ENCODE results near the gene MBTPS1. TPM values are rescaled to one million over a fixed set of nuclear protein-coding genes. Genes with fewer than 3 reads are reported as not detected.

Gene MBTPS1
- total and polyA plus RNA-seq, 9 of the 15 experiments (the other 6 are each of a cell fraction or from before 2014, with no cell fraction given) = 2.8 to 57.6 (median 43.8) TPM

DNA sequence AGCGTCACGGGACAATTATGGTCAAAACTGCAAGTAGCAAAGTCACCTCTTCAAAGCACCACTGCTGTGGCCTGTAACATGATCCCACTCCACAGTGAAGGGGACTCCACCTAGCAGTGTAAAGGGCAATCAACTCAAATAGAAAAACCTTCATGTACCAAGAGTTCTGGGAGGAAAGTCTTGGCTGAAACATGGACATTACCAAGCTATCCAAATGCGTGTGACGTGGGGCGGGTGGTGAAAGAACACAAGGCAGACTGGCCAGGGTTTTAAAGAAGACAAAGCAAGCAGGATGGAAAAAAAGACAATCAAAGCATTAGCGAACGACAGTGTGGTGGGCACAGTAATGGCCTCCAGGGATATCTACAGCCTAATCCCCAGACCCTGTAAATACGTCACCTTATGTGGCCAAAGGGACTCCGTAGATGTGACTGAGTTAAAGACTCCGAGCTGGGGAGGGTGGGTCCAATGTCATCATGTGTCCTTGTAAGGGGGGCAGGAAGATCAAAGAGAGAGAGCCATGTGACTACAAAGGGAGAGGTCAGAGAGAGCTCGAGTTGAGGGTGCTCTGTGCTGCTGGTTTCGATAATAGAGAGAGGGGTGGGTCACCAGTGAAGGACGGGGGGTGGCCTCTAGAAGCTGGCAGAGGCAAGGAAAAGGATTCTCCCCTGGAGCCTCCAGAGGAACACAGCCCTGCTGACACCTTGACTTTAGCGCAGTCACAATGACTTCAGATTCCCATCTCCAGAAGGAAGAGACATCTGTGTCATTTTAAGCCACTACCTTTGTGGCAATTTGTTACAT, 22.3 kb upstream of the MBTPS1 start (continued):
- TF ChIP-seq, protein P1, sequence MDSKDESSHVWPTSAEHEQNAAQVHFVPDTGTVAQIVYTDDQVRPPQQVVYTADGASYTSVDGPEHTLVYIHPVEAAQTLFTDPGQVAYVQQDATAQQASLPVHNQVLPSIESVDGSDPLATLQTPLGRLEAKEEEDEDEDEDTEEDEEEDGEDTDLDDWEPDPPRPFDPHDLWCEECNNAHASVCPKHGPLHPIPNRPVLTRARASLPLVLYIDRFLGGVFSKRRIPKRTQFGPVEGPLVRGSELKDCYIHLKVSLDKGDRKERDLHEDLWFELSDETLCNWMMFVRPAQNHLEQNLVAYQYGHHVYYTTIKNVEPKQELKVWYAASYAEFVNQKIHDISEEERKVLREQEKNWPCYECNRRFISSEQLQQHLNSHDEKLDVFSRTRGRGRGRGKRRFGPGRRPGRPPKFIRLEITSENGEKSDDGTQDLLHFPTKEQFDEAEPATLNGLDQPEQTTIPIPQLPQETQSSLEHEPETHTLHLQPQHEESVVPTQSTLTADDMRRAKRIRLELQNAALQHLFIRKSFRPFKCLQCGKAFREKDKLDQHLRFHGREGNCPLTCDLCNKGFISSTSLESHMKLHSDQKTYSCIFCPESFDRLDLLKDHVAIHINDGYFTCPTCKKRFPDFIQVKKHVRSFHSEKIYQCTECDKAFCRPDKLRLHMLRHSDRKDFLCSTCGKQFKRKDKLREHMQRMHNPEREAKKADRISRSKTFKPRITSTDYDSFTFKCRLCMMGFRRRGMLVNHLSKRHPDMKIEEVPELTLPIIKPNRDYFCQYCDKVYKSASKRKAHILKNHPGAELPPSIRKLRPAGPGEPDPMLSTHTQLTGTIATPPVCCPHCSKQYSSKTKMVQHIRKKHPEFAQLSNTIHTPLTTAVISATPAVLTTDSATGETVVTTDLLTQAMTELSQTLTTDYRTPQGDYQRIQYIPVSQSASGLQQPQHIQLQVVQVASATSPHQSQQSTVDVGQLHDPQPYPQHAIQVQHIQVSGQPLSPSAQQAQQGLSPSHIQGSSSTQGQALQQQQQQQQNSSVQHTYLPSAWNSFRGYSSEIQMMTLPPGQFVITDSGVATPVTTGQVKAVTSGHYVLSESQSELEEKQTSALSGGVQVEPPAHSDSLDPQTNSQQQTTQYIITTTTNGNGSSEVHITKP (IDR thresholded peaks at IDR 0.05; ENCODE audit: partially characterized antibody) = peak; percentile 90
- TF ChIP-seq GTF2F1 (IDR thresholded peaks at IDR 0.05; ENCODE audit: low read depth, low read length) = no peak
- TF ChIP-seq, protein P2, sequence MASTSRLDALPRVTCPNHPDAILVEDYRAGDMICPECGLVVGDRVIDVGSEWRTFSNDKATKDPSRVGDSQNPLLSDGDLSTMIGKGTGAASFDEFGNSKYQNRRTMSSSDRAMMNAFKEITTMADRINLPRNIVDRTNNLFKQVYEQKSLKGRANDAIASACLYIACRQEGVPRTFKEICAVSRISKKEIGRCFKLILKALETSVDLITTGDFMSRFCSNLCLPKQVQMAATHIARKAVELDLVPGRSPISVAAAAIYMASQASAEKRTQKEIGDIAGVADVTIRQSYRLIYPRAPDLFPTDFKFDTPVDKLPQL (IDR thresholded peaks at IDR 0.05; ENCODE audit: extremely low read depth, insufficient read length) = no peak
- TF ChIP-seq, protein P3, sequence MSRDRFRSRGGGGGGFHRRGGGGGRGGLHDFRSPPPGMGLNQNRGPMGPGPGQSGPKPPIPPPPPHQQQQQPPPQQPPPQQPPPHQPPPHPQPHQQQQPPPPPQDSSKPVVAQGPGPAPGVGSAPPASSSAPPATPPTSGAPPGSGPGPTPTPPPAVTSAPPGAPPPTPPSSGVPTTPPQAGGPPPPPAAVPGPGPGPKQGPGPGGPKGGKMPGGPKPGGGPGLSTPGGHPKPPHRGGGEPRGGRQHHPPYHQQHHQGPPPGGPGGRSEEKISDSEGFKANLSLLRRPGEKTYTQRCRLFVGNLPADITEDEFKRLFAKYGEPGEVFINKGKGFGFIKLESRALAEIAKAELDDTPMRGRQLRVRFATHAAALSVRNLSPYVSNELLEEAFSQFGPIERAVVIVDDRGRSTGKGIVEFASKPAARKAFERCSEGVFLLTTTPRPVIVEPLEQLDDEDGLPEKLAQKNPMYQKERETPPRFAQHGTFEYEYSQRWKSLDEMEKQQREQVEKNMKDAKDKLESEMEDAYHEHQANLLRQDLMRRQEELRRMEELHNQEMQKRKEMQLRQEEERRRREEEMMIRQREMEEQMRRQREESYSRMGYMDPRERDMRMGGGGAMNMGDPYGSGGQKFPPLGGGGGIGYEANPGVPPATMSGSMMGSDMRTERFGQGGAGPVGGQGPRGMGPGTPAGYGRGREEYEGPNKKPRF (IDR thresholded peaks at IDR 0.05; ENCODE audit: low read depth, low read length) = no peak
- peak; percentile 56 for TF ChIP-seq MTA3 (IDR thresholded peaks at IDR 0.05; ENCODE audit: borderline replicate concordance)
- TF ChIP-seq FOXA3 (CRISPR knock-in tag; conservative IDR thresholded peaks at IDR 0.05 in 1 of 2, IDR thresholded peaks at IDR 0.05 in 1 of 2) = peak in 1 of 2 experiments; percentile 62; a peak in 1 of 4 replicates
- no peak for TF ChIP-seq PCBP2 (IDR thresholded peaks at IDR 0.05; ENCODE audit: low read depth, low read length, poor library complexity, severe bottlenecking)
- TF ChIP-seq ATF1 (CRISPR knock-in tag; IDR thresholded peaks at IDR 0.05) = no peak
- TF ChIP-seq ATF1 (tag; IDR thresholded peaks at IDR 0.05) = peak; percentile 90
- TF ChIP-seq ZSCAN32 (CRISPR knock-in tag; IDR thresholded peaks at IDR 0.05) = peak; percentile 69
- no peak for TF ChIP-seq TEAD1 (CRISPR knock-in tag; IDR thresholded peaks at IDR 0.05)
- no peak for TF ChIP-seq SMAD2 (IDR thresholded peaks at IDR 0.05; ENCODE audit: low read depth, low read length)
- TF ChIP-seq, protein P4, sequence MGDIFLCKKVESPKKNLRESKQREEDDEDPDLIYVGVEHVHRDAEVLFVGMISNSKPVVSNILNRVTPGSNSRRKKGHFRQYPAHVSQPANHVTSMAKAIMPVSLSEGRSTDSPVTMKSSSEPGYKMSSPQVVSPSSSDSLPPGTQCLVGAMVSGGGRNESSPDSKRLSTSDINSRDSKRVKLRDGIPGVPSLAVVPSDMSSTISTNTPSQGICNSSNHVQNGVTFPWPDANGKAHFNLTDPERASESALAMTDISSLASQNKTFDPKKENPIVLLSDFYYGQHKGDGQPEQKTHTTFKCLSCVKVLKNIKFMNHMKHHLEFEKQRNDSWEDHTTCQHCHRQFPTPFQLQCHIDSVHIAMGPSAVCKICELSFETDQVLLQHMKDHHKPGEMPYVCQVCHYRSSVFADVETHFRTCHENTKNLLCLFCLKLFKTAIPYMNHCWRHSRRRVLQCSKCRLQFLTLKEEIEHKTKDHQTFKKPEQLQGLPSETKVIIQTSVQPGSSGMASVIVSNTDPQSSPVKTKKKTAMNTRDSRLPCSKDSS (IDR thresholded peaks at IDR 0.05; ENCODE audit: low read depth, partially characterized antibody) = no peak
- peak; percentile 74 for TF ChIP-seq MEIS2 (IDR thresholded peaks at IDR 0.05; ENCODE audit: partially characterized antibody)
- TF ChIP-seq TAF7 (tag; IDR thresholded peaks at IDR 0.05) = peak; percentile 44; the same call in 1 of the 2 replicates
- TF ChIP-seq ZNF3 (CRISPR knock-in tag; IDR thresholded peaks at IDR 0.05) = no peak
- no peak for TF ChIP-seq GTF2A2 (tag; IDR thresholded peaks at IDR 0.05)
- TF ChIP-seq FOS (IDR thresholded peaks at IDR 0.05; ENCODE audit: extremely low read depth, insufficient read length) = no peak
